ENCODE results near the gene XPO6.

XPO6 gene

GRCh38 chr16:28204622-28205021 is 7.1 kb downstream of the XPO6 start:
- no peak for TF ChIP-seq CTCF (IDR thresholded peaks at IDR 0.05; ENCODE audit: control insufficient read depth, insufficient read depth, low read depth, low read length, missing control alignments)
- no peak for DNase-seq (ENCODE audit: low read depth)
- H3K4me3 ChIP-seq (ENCODE audit: control insufficient read depth, low read depth, low read length) = no peak overlapping the region

- no peak for TF ChIP-seq CTCF (IDR thresholded peaks at IDR 0.05; ENCODE audit: control insufficient read depth, insufficient read depth, low read depth, low read length, missing control alignments)
- H3K4me3 ChIP-seq (ENCODE audit: control insufficient read depth, low read depth, low read length) = no peak overlapping the region
- no peak for DNase-seq (ENCODE audit: low read depth)
These were observed 7.6 kb downstream of the XPO6 start for GRCh38 chr16:28204204-28204603.

- no peak for TF ChIP-seq CTCF (IDR thresholded peaks at IDR 0.05; ENCODE audit: control insufficient read depth, insufficient read depth, low read depth, low read length, missing control alignments)
These were observed 9.5 kb downstream of the XPO6 start for GRCh38 chr16:28202147-28202746.

GRCh38 chr16:28200661-28201060 is 11.1 kb downstream of the XPO6 start:
- no peak overlapping the region for H3K4me3 ChIP-seq (ENCODE audit: control insufficient read depth, low read depth, low read length)
- DNase-seq (ENCODE audit: low read depth) = no peak
- TF ChIP-seq CTCF (IDR thresholded peaks at IDR 0.05; ENCODE audit: control insufficient read depth, insufficient read depth, low read depth, low read length, missing control alignments) = no peak

More at GRCh38 chr16:28202147-28202746, 9.5 kb downstream of the XPO6 start:
- DNase-seq (ENCODE audit: low read depth) = no peak
- no peak overlapping the region for H3K4me3 ChIP-seq (ENCODE audit: control insufficient read depth, low read depth, low read length)

GRCh38 chr16:28196387-28196987 is 15.3 kb downstream of the XPO6 start:
- no peak overlapping the region for H3K4me3 ChIP-seq (ENCODE audit: control insufficient read depth, low read depth, low read length)
- no peak for TF ChIP-seq CTCF (IDR thresholded peaks at IDR 0.05; ENCODE audit: control insufficient read depth, insufficient read depth, low read depth, low read length, missing control alignments)
- DNase-seq (ENCODE audit: low read depth) = no peak

GRCh38 chr16:28195859-28196258 is 15.9 kb downstream of the XPO6 start:
- H3K4me3 ChIP-seq (ENCODE audit: control insufficient read depth, low read depth, low read length) = no peak overlapping the region
- TF ChIP-seq CTCF (IDR thresholded peaks at IDR 0.05; ENCODE audit: control insufficient read depth, insufficient read depth, low read depth, low read length, missing control alignments) = no peak
- DNase-seq (ENCODE audit: low read depth) = no peak

All from AG09309 (cell line).